NCI-H2107 treated with DMSO at 0.1 percent for 48 hours (cell line): ENCODE measurements around the gene SEMA5B.

Experiments used
- DNase-seq: peaks from one replicate; lab custom pipeline; 2025; ENCODE audit not compliant: unreplicated experiment; lab: John Stamatoyannopoulos, UW

SEMA5B gene

DNA sequence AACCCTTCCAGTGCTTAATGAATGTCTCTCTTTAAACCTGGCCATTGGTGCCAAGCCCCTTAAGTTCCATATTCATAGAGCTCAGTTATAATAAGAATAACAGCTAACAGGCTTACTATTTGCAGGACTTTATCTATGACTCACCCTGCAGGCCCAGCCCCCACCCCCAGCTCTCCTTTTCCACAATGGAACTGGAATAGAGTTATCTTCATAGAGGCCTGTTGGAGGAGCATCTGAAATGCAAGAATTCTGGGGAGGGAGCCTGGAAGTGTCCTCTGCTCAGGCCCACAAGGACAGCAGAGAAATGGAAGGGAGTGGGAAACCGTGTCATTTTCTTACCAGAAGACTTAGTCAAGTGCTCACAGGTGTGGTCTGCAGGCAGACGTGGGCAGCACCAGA lies 52.8 kb downstream of the SEMA5B start:
- DNase-seq: no peak

DNA sequence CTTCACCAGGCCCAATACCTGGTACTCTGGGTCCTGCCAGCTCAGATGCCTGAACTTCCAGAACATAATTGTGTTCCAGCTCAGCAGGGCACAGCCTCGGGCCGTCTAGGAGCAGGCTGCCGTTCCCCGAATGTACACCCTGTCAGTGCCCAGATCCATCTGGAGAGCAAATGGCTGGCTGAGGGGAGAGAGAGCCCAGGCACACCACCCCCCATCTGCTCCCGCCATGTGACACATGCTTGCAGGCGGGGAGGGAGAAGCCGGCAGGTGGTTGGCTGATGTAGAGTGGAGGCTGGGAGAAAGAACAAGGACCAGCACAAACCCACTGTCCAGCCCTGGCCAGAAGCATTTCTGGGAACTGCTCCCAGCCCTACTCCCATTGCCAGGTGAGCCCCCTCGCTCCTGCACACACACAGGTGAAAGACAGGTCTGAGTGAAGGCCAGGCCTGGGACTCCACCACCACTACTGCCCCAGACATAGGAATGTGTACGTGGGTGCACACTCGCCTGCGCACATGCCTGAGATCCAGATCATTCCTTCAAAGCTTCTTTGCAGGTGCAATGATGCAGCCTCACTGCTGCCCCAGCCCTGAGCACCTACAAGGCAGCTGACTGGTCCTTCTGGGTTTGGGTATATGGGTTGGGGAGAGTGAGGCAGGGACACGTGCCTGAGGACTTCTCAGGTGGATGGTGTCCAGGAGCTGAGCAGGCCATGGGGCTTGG lies 53.5 kb downstream of the SEMA5B start:
- no peak for DNase-seq

DNA sequence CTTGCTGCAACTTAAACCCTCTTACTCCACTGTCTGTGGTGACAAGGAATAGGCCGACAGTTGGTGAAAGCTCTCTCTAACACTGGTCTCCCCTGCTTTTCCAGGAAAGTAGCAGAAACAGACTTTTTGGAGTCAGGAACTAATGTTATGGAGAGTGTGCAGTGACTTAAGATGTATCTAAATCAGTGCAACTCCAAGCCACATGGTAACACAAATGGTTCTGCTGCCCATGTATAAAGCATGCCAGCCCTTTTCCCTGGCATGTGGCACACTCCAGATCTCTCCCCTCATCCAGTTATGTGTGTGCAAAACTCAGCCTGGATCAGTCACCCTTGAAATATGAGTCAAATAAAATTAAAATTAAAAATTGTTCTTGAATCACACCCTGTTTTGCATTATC lies 55.4 kb downstream of the SEMA5B start:
- DNase-seq: no peak

DNA sequence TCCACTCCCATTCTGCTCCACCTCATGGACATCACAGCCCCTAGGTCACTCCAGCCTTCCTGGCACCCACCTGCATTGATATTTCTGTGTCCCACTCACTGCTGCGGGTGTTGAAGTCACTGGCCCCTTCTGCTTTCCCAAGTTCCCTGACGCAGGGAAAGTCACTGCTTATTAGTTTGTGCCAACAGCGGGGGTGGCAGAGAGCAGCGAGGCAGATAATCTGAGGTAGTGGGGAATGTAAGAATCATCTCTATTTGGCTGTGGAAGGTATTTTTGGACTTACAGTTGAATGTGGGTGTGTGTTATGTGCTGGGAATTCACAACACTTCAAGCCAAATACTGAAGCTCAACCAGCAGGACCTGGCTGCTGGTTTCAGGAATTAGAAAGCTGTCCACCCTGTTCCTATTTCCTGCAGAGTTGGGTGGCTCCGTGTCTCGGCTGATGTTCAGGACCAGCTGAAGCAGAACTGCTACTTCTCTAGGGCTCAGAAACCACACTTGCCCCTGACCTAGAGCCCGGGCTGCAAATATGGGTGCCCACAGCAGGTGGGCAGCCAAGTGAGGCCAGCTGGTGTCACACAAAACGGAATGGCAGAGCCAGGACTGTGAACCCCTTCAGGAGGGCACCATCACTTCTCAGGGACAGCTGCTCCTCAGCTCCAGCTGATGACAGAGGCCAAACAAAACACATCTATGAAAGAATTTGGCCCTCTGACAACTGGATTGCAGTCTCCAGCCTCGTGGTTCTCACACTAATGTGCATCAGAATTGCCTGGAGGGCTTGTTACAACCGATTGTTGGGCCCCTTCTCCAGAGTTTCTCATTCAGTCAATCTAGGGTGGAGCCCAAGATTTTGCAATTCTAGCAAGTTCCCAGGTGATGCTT lies 57.7 kb downstream of the SEMA5B start:
- no peak for DNase-seq

DNA sequence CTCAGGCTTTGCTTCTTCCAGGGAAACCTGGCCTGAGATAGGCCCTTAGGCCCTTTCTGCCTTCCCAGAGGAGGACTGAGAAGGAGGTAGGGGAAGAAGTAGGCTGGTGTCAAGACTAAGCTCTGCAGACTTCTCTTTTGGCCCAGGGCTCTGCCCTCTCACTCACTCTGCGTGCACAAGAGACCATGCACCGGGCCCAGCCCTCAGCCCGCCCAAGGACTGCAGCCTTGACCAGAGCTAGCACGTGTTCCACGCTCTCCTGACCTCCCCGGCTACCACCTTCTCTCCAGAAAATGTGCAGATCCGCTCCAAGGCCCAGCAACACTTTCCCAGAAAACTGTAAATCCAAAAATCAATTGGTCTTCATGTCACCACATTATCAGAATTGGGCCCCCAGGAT lies 59.8 kb downstream of the SEMA5B start:
- no peak for DNase-seq

DNA sequence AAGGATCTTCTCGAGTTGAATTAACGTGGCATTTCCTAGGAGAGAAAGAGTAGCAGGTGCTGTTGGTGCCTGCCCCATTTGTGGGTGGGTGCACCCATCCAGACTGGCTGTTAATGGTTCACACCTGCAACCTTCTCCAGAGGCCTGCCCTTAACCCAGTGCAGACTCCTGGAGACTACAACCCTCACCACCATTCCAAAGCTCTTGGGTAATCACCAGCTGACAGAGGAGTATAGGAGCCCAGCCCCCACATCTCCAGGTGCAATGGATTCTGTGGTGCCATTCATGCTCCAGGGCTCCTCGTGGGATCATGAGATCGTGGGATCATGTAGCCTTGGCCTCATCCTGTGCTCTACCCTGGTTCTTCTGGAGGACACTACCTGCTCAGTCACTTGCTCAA lies 60.2 kb downstream of the SEMA5B start:
- DNase-seq: no peak

DNA sequence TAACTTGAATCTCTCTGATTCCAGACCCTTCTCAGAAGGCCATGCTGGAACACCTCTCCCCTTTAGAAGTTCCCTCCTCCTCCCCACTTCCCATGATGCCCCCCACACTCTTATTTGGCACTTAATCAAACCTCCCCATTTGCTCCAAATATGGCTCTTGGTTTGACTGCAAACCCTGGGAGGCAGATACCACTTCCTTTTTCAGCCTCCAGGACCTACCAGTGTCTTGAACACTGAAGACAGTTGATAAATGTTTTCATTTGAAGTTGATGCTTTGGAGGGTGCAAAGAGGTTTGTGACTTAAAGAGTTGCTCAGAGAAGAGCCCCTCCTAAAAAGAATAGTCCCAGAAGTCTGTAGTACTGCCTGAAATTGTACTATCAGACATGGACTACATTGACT lies 61.5 kb downstream of the SEMA5B start:
- DNase-seq: no peak

DNA sequence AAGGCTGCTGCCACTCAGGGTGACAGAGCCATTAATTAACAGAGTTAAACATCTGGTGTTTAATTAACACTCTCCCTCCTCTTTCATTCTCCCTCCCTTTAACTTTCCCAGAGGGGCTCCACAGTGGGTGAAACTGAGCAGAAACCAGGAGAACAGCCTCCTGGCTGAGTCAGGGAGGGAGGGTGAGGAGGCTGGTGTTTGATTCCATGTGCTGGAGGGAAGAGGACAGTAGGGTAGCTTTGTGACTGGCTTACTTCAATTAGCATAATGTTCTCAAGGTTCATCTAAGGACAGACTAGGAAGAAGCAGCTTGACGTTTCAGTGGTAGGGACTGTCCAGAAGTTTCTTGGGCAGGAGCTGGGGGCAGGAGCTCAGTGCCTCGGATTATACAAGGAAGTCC lies 62.8 kb downstream of the SEMA5B start:
- DNase-seq: no peak

DNA sequence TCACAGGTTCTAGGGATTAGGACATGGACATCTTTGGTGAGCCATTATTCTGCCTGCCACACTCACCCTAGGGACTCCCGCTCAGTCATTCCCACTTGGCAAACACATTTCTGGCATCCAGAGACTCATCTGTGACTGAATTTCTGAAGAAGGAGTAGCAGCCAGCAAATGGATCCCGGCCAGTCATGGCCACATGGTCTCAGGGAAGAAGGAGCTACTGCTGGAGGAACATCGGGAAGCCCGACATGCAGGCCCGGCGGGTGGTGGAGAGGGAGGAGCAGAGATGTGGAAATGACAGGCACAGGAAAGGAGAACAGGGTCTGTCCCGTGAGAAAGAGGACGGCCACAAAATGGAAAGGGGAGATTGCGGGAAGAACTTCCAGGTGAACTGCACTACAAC lies 65.4 kb downstream of the SEMA5B start:
- DNase-seq: no peak

DNA sequence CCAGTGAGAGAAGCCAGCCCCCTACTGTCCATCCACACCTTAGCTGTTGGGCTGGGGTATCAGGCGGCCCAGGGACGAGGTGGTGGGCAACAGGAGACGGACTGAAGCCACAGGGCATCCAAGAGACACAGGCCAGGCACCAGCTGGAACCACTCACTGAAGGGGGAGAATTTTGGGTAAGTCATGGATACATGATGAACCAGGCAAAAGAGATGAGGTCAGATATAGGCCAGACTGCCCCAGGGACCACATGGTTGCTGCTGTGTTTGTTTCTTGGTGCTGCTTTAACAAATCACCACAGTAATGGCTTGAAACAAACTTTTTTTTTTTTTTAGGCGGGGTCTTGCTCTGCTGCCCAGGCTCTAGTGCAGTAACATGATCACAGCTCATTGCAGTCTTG lies 66.4 kb downstream of the SEMA5B start:
- DNase-seq: no peak

DNA sequence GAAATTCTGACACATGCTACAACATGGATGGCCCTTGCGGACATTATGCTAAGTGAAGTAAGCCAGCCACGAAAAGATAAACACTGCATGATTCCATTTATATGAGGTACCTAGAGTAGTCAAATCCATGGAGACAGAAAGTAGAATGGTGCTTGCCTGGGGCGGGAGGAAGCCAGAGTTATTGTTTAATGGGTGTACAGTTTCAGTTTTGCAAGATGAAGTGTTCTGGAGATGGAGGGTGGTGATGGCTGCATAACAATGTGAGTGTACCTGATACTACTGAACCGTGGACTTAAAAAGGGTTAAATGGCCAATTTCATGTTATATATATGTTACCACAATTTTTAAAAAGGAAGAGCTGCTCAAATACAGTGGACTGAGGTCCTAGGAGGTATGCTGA lies 66.9 kb downstream of the SEMA5B start:
- DNase-seq: no peak

DNA sequence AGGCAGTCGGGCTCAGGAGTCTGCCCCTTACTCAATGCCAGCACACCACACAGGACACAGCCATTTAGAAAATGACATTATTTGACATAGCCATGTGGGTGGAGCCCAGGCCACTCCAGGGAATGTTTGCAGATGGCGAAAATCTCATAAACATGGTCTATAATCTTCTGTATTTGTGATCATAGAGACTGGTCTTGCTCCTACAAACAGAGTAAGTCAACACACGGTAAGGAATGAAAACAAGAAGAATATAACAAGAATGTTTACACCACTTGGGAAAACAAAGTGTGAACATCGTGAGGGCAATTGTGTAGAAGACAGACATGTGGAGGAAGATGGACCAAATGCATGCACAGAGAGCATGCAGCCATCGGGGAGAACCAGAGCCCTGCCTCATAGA lies 68.2 kb downstream of the SEMA5B start:
- no peak for DNase-seq

DNA sequence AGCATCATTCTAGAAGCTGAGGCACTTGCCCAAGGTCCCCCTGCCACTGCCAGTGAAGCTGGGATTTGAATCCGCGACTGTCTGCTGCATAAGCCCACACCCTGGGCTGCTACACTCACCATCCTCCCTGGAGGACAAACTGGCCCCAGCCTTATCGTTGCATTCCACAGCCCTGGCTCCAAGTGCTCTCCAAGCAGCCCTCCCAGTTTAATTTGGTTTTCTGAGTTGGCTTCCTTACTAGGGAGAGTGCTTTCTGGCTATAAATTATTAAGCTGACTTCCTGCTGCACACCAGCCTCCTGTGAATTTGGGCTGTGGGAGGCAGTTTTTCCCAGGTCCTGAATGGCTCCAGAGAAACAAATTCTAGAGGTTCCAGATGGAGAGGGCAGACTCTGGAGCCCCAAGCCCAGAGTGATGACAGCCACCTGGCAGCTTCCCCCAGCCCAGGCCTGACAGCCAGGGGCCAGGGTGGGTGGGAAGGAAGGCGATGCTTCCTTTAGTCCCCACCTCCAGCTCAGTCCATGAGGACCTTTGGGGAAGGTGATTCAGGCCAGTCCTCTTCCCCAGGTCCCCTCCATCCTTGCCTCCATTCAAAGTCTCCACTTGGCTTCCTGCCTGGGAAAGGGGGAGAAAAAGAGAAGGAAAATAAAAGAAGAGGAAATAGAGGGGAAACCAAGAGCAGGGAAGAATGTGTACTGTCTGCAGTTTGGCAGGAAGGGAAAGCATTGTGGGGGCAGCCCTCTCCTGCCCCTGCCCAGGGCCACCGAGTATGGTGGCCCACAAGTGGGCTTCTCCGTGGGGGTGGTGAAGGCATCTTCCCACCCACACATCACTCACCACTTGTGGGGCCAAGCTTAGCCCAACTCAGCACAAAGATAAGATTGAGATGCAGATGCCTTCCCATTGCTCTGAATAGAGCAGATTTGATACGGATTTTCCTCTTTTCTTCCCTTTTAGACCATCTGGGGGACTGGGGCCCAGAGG lies 69.6 kb downstream of the SEMA5B start:
- DNase-seq: no peak

DNA sequence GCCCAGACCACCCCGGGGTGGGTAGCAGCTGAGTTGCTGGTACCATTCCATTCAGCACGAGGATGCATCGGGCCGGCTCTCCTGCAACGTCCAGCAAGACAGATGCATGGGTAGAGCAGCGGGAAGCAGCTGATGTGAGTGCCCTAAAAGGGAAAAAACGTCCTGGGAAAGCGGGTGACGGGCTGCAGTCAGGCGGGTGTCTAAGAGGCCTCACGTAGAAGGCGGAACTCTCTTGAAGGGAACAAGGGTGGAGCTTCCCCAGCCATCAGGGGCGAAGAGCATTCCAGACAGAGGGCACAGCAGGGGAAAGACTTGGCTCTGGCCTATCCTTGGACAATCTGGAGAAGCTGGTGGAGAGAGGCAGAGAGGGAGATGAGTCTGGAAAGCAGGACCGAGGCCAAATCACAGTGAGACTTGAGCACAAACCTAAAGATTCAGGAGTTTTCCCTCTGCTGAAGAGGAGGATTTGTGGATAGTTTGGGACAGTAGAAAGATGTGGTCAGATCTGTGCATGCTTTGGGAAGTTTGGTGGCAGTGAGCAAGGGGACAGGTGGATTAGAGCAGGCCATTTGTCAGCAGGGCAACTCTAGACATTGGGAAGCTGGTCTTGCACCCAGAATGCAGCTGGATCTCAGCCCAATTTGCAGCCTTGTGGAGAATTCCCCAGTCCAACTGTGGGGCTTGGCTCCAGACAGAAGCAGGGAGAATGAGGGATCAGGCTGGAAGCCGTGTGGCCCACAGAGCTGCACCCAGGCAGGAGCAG lies 70.7 kb downstream of the SEMA5B start:
- no peak for DNase-seq

DNA sequence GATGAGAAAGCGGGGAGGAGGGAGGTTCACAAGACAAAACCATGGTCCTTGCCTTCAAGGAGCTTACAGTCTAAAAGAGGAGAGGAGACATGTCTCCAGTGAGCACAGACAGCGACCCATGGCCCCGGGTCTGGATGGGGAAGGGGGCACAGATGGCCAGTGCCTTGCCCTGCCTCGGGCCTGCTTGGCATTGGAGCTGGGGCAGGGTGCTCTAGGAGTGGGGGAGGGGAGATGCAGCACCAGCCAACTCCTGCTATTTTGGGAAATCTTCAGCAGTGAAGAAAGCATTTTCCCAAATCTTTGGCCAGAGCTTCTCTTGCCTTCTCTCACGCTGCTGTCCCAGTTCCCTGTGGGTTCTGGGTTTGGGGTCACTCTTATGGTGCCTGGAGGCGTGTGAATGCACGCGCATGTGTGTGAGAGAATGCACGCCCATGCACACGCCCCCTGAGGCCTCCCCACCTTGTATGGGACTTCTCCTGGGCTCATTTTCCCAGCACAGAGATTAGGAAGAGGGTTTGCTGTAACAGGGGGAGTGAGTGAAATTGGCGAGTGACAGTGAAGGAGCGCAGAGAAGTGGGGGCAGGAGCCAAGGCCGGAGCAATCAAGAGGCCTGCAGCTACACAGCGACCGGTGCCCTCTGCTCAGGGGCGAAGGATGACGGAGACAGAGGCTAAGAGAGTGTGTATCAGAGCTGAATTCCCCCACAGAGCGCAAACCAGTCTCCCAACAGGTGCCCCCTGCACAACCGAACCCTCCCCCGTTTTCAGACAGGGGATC lies 71.5 kb downstream of the SEMA5B start:
- DNase-seq: no peak

DNA sequence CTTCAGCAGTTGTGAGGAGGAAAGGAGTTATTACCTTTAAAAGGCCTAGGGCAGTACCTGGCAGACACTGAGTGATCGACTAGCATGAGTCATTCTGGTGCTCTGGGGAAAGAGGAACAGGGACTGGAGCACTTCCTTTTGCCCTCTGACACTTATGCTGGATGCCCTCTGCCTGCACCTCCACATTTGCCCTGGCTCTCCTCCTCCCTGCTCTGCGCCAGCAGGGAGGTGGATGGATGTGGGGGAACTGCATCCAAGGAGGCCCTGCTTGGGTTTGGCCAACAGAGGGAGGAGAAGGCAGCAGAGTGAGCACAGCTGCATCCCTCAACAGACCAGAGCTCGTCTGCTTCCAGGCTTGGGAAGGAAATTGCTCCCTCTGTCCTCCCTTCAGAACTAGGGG lies 75.0 kb downstream of the SEMA5B start:
- no peak for DNase-seq

DNA sequence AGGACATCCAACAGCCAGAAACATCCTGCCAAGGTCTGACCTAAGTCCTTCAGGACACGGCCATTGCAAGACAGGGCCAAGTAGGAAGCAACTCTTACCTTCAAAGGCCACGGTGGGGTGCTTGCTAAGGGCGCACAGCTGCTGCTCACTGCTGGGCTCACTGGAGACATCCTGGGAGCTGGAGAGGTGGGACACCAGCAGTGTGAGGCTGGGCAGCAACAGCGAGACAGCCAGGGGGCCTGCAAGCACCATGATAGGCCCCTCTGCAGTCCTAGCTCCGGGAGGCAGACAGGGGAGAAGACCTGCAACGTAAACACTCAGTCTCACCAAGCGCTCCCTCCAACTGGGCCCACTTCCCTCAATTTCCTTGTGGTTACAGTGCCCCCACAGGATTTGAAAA lies 79.2 kb downstream of the SEMA5B start:
- DNase-seq: no peak

DNA sequence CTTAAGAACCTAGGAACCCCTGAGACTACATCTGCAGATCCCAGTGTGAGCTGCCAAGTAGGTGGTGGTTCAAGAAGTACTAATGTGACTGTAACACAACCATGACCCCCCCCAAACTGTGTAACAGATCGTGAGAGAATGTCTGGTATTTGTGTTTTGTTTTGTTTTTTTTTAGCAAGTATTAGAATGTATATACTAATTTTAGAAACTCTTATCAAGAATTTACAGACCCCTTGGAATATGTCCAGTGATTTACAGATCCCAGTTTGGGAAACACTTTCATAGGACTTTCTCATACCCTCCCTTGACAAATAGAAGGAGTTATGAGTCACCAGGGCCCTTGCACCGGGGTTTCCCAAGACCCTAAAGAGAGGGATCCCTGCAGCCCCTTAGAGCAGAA lies 79.8 kb downstream of the SEMA5B start:
- DNase-seq: no peak

DNA sequence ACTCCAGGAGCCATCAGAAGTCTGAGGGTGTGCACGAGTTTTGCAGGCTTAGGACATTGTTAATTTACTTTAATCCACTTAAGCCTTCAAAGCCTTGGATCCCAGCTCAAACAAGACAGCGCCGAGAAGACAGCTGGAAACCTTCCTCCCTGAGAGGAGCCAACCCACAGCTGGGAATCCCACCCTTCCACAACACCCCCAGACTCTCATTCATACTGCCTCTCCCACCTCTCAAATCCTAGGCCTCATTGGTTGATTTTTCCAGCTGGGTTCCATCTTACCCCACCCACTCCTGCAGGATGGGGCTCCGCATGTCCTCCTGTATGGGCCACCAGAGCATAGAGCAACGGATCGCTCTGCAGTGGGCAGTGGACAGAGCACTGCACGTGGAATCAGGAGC lies 80.4 kb downstream of the SEMA5B start:
- DNase-seq: no peak

DNA sequence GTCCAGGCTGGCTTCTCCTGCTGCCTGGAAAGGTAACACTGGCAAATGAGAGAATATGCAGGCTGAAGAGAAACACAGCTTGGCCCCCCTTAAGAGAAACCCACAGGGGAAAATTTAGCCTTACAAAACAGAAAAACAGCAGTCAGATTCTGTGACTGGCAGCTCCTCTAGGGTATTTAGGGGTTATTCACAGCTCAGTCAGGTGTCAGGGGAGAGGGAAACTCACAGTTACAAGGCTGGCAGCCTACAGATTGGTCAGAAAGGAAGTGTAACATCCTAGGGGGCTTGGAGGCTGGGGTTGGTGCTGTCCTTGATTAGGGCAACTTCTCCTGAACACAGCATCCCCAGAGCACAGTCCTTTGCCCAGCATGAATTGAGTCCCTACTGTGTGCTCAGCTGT lies 81.4 kb downstream of the SEMA5B start:
- DNase-seq: no peak
